ENCODE measurements around the gene CCDC81.

Gene CCDC81

GRCh38 chr11:86396396-86396795 is 21.7 kb downstream of the CCDC81 start:
- TF ChIP-seq CTCF (IDR thresholded peaks at IDR 0.05; ENCODE audit: extremely low read depth, insufficient read depth, missing control alignments): no peak
- in situ Hi-C loops (cut with MboI; ENCODE audit: low pct_unique_long_range_greater_than_20kb, low sequenced_read_pairs, unreplicated experiment): no loop called here
- DNase-seq (ENCODE audit: low spot score): no peak

GRCh38 chr11:86397351-86397750 is 22.7 kb downstream of the CCDC81 start:
- no peak for DNase-seq (ENCODE audit: low spot score)
- in situ Hi-C loops (cut with MboI; ENCODE audit: low pct_unique_long_range_greater_than_20kb, low sequenced_read_pairs, unreplicated experiment): no loop called here
- TF ChIP-seq CTCF (IDR thresholded peaks at IDR 0.05; ENCODE audit: extremely low read depth, insufficient read depth, missing control alignments): no peak

GRCh38 chr11:86398106-86398505 is 23.4 kb downstream of the CCDC81 start:
- in situ Hi-C loops (cut with MboI; ENCODE audit: low pct_unique_long_range_greater_than_20kb, low sequenced_read_pairs, unreplicated experiment): no loop called here

GRCh38 chr11:86403458-86403857 is 28.8 kb downstream of the CCDC81 start:
- TF ChIP-seq CTCF (IDR thresholded peaks at IDR 0.05; ENCODE audit: extremely low read depth, insufficient read depth, missing control alignments): no peak
- in situ Hi-C loops (cut with MboI; ENCODE audit: low pct_unique_long_range_greater_than_20kb, low sequenced_read_pairs, unreplicated experiment): no loop called here
- no peak for DNase-seq (ENCODE audit: low spot score)

More at GRCh38 chr11:86398106-86398505, 23.4 kb downstream of the CCDC81 start:
- no peak for DNase-seq (ENCODE audit: low spot score)
- TF ChIP-seq CTCF (IDR thresholded peaks at IDR 0.05; ENCODE audit: extremely low read depth, insufficient read depth, missing control alignments): no peak

GRCh38 chr11:86408845-86409244 is 34.2 kb downstream of the CCDC81 start:
- TF ChIP-seq CTCF (IDR thresholded peaks at IDR 0.05; ENCODE audit: extremely low read depth, insufficient read depth, missing control alignments): no peak
- no peak for DNase-seq (ENCODE audit: low spot score)
- in situ Hi-C loops (cut with MboI; ENCODE audit: low pct_unique_long_range_greater_than_20kb, low sequenced_read_pairs, unreplicated experiment): no loop called here

GRCh38 chr11:86414032-86414431 is 39.3 kb downstream of the CCDC81 start:
- in situ Hi-C loops (cut with MboI; ENCODE audit: low pct_unique_long_range_greater_than_20kb, low sequenced_read_pairs, unreplicated experiment): no loop called here
- no peak for DNase-seq (ENCODE audit: low spot score)
- TF ChIP-seq CTCF (IDR thresholded peaks at IDR 0.05; ENCODE audit: extremely low read depth, insufficient read depth, missing control alignments): no peak

GRCh38 chr11:86415026-86415425 is 40.3 kb downstream of the CCDC81 start:
- in situ Hi-C loops (cut with MboI; ENCODE audit: low pct_unique_long_range_greater_than_20kb, low sequenced_read_pairs, unreplicated experiment): no loop called here
- no peak for DNase-seq (ENCODE audit: low spot score)
- no peak for TF ChIP-seq CTCF (IDR thresholded peaks at IDR 0.05; ENCODE audit: extremely low read depth, insufficient read depth, missing control alignments)
